Neural cell (in vitro differentiated cells): ENCODE results near the gene CCNK.

Source experiments
- EP300 ChIP-seq: fragments of 450-650 bp; conservative IDR thresholded peaks from 2 replicates; pipeline ENCODE4 v1.6.1; 2014; ENCODE audit warnings: antibody characterized with exemption, mild to moderate bottlenecking, moderate library complexity; ENCODE audit not compliant: poor library complexity, severe bottlenecking
- EZH2 ChIP-seq: fragments of 200-600, 300-800 bp; shearing (Covaris generic), sonication (generic); IDR thresholded peaks from 2 replicates; pipeline ENCODE4 v1.6.1; 2014; ENCODE audit warnings: antibody characterized with exemption, low read length, borderline replicate concordance, mild to moderate bottlenecking; ENCODE audit not compliant: insufficient read depth, poor library complexity, severe bottlenecking
- POLR2AphosphoS5 ChIP-seq: IDR thresholded peaks from 2 replicates; pipeline ENCODE4 v1.6.1; 2012
- TF ChIP-seq, protein P1 (sequence below): fragments of 450-650 bp; IDR thresholded peaks from 2 replicates; pipeline ENCODE4 v1.5.1; 2014; ENCODE audit warnings: antibody characterized with exemption, mild to moderate bottlenecking, moderate library complexity; ENCODE audit not compliant: poor library complexity, severe bottlenecking

DNA sequence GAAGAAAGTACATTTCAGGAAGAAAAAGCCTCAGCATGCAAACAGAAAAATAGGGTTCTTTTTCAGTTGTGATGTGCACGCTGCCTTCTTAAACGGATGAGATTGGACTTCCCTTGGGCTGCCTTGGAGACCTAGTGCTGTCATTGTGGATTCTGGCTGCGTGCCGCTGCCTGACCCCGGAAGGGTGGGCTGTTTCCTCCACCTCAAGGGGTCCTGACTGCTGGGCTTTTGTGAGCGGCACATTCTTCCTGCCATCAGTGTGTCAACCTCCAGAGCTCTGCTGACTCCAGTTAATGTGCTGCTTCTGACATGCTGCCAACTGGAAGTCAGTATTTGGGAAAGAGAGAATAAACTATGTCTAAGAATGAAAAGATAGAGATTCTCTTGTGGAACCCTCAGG, 25.1 kb downstream of the CCNK start:
- TF ChIP-seq, protein P1, sequence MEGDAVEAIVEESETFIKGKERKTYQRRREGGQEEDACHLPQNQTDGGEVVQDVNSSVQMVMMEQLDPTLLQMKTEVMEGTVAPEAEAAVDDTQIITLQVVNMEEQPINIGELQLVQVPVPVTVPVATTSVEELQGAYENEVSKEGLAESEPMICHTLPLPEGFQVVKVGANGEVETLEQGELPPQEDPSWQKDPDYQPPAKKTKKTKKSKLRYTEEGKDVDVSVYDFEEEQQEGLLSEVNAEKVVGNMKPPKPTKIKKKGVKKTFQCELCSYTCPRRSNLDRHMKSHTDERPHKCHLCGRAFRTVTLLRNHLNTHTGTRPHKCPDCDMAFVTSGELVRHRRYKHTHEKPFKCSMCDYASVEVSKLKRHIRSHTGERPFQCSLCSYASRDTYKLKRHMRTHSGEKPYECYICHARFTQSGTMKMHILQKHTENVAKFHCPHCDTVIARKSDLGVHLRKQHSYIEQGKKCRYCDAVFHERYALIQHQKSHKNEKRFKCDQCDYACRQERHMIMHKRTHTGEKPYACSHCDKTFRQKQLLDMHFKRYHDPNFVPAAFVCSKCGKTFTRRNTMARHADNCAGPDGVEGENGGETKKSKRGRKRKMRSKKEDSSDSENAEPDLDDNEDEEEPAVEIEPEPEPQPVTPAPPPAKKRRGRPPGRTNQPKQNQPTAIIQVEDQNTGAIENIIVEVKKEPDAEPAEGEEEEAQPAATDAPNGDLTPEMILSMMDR, result no peak
- TF ChIP-seq EZH2 (no peak), POLR2AphosphoS5 (no peak), EP300 (no peak)
